Endothelial cell of umbilical vein (primary cell): ENCODE measurements around the gene RIPK4. TPM values are rescaled to one million over a fixed set of nuclear protein-coding genes. Genes with fewer than 3 reads are reported as not detected.

Experiments used
- BruUV-seq: library from RNA; stranded (reverse); fragments of 400-500 nt; replicated peaks from 2 replicates; lab custom pipeline; 2021; lab: Mats Ljungman, UMichigan
- CTCF ChIA-PET: fragments of 300-600, 350-600 bp; sonication (Branson Sonifier 250); formaldehyde crosslinking; loops from one replicate; lab custom pipeline; 2021; ENCODE audit warnings: antibody characterized with exemption, inconsistent platforms; lab: Charles Lee
- POLR2A ChIA-PET: fragments of 300-600, 350-600 bp; sonication (Branson Sonifier 250); formaldehyde crosslinking; loops from one replicate; lab custom pipeline; 2021; ENCODE audit warnings: antibody characterized with exemption, inconsistent platforms; lab: Charles Lee
- DNase-seq: peaks from one replicate; pipeline ENCODE4 v3.0.0-alpha.2; 2011; ENCODE audit warnings: low read depth, low spot score
- FAIRE-seq: peaks from 2 replicates; lab custom pipeline; 2011; peaks lifted over from hg19 to GRCh38; lab: Jason Lieb, UNC
- H2AFZ ChIP-seq: 2 replicates; pipeline ENCODE4 v1.6.0; 2012; ENCODE audit warnings: low read depth, low read length, control low read depth, inconsistent platforms
- H3K27ac ChIP-seq: 2 replicates; pipeline ENCODE4 v1.5.1; 2011; ENCODE audit warnings: low read depth, mild to moderate bottlenecking, control low read depth, low read length, moderate library complexity; ENCODE audit not compliant: insufficient read depth
- H3K27me3 ChIP-seq, 2 experiments: 2 replicates each; pipeline versions ENCODE4 v1.6.0 to v1.6.1; 2011; ENCODE audit warnings: low read length in 2 of 2, mixed read lengths in 1 of 2; ENCODE audit not compliant: control insufficient read depth in 2 of 2, insufficient read depth in 2 of 2
- H3K36me3 ChIP-seq, 2 experiments: 2 replicates in 1 of 2; 3 replicates in 1 of 2; pipeline ENCODE4 v1.5.1; 2011; ENCODE audit warnings: low read length in 2 of 2, mild to moderate bottlenecking in 1 of 2, moderate library complexity in 1 of 2; ENCODE audit not compliant: control insufficient read depth in 2 of 2, insufficient read depth in 2 of 2; ENCODE audit errors: extremely low read depth in 1 of 2
- H3K4me1 ChIP-seq: 3 replicates; pipeline ENCODE4 v1.5.1; 2011; ENCODE audit warnings: mild to moderate bottlenecking, low read length; ENCODE audit not compliant: control insufficient read depth, insufficient read depth; ENCODE audit errors: extremely low read depth
- H3K4me2 ChIP-seq: 2 replicates; pipeline ENCODE4 v1.6.1; 2011; ENCODE audit warnings: low read length, control low read depth, mixed read lengths; ENCODE audit not compliant: insufficient read depth
- H3K4me3 ChIP-seq, 3 experiments: fragments of 200-600 bp in 1 of 3; sonication (generic), shearing (Covaris generic) in 1 of 3; replicated peaks in 1 of 3; 2 replicates each; pipeline ENCODE4 v1.5.1; 2011 to 2016; ENCODE audit warnings: control low read depth in 3 of 3, low read length in 3 of 3, mild to moderate bottlenecking in 2 of 3, inconsistent platforms in 1 of 3, low read depth in 1 of 3, moderate library complexity in 1 of 3; ENCODE audit not compliant: insufficient read depth in 1 of 3
- H3K79me2 ChIP-seq: 2 replicates; pipeline ENCODE4 v1.6.0; 2012; ENCODE audit warnings: low read length, inconsistent platforms; ENCODE audit not compliant: control insufficient read depth, insufficient read depth
- H3K9ac ChIP-seq: replicated peaks from 2 replicates; pipeline ENCODE3; 2011; ENCODE audit warnings: low read length, control low read depth; ENCODE audit not compliant: insufficient read depth; ENCODE audit errors: extremely low read depth
- H3K9me1 ChIP-seq: replicated peaks from 3 replicates; pipeline ENCODE4 v1.6.0; 2011; ENCODE audit warnings: mild to moderate bottlenecking, low read length; ENCODE audit not compliant: control insufficient read depth, insufficient read depth; ENCODE audit errors: extremely low read depth
- H3K9me3 ChIP-seq: replicated peaks from 2 replicates; pipeline ENCODE4 v1.5.1; 2012; ENCODE audit warnings: low read length, inconsistent platforms; ENCODE audit not compliant: control insufficient read depth, insufficient read depth
- H4K20me1 ChIP-seq: replicated peaks from 2 replicates; pipeline ENCODE3; 2011; ENCODE audit warnings: mild to moderate bottlenecking, low read length; ENCODE audit not compliant: control insufficient read depth, insufficient read depth; ENCODE audit errors: extremely low read depth
- EZH2 ChIP-seq: IDR thresholded peaks from 2 replicates; pipeline ENCODE4 v1.6.1; 2012; ENCODE audit warnings: borderline replicate concordance, low read depth, mild to moderate bottlenecking, moderate library complexity, low read length, inconsistent platforms; ENCODE audit not compliant: severe bottlenecking
- FOS ChIP-seq: IDR thresholded peaks from 2 replicates; pipeline ENCODE4 v1.6.1; 2011; ENCODE audit warnings: mild to moderate bottlenecking, low read length, moderate library complexity, borderline replicate concordance; ENCODE audit not compliant: insufficient read depth
- GATA2 ChIP-seq: IDR thresholded peaks from 2 replicates; pipeline ENCODE4 v1.7.0; 2011; ENCODE audit warnings: low read depth, mild to moderate bottlenecking, moderate library complexity, mixed read lengths, low read length; ENCODE audit not compliant: insufficient read length, insufficient read depth
- JUN ChIP-seq: IDR thresholded peaks from 2 replicates; pipeline ENCODE4 v1.6.1; 2011; ENCODE audit warnings: borderline replicate concordance, low read depth; ENCODE audit not compliant: insufficient read length, insufficient read depth
- MYC ChIP-seq: IDR thresholded peaks from one replicate; pipeline ENCODE4 v1.6.1; 2011; ENCODE audit warnings: mild to moderate bottlenecking, low read depth, low read length
- POLR2A ChIP-seq: IDR thresholded peaks from 2 replicates; pipeline ENCODE4 v1.6.1; 2012; ENCODE audit warnings: low read depth, mild to moderate bottlenecking, control low read depth, low read length
- POLR2AphosphoS5 ChIP-seq: IDR thresholded peaks from 2 replicates; pipeline ENCODE4 v1.6.1; 2012; ENCODE audit warnings: low read depth, mild to moderate bottlenecking, control low read depth, low read length, moderate library complexity; ENCODE audit not compliant: insufficient read depth
- dilution Hi-C: fragments of 300-500 bp; cut with MboI; formaldehyde crosslinking; loops from one replicate; pipeline ENCODE4 v1.15.0; 2019; ENCODE audit warnings: low sequenced_read_pairs; ENCODE audit not compliant: extremely low pct_ligation_motif_present
- intact Hi-C: fragments of 100-400 bp; cut with micrococcal nuclease; formaldehyde crosslinking; loops from one replicate; pipeline ENCODE4 v1.10.0; 2022
- polyA plus RNA-seq, 4 experiments: library from polyadenylated mRNA; depleted of rRNA in 3 of 4; stranded (reverse) in 3 of 4; unstranded in 1 of 4; fragments of >200 nt; gene quantifications; 2 replicates each; pipeline versions ENCODE4 v1.2.1 to v1.2.3, GENCODE V29; 2011 to 2012; ENCODE audit warnings: missing spikeins in 1 of 4
- total RNA-seq: library from RNA; stranded (reverse); gene quantifications from 2 replicates; pipeline ENCODE4 v1.2.3, GENCODE V29; 2021
- TF ChIP-seq, protein P1 (sequence below): IDR thresholded peaks from 2 replicates; pipeline ENCODE4 v1.6.1; 2011; ENCODE audit not compliant: insufficient read depth, insufficient read length
- TF ChIP-seq, protein P2 (sequence below), 2 donors: IDR thresholded peaks; 1 replicate in 1 of 2; 2 replicates in 1 of 2; pipeline ENCODE4 v1.5.1; 2011; ENCODE audit warnings: low read length in 2 of 2, mild to moderate bottlenecking in 2 of 2, moderate library complexity in 2 of 2, control low read depth in 1 of 2, inconsistent platforms in 1 of 2, low read depth in 1 of 2; ENCODE audit not compliant: insufficient read depth in 1 of 2; ENCODE audit errors: extremely low read depth in 1 of 2

The RIPK4 gene
- total and polyA plus RNA-seq, 2 donors (not counting 3 experiments of a cell fraction or from before 2014, with no cell fraction given), result not detected

GRCh38 chr21:41815652-41816582, 49.1 kb upstream of the RIPK4 start:
- H3K4me2 ChIP-seq, result no peak overlapping the region
- TF ChIP-seq, protein P1, sequence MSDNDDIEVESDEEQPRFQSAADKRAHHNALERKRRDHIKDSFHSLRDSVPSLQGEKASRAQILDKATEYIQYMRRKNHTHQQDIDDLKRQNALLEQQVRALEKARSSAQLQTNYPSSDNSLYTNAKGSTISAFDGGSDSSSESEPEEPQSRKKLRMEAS, result no peak
- no peak for TF ChIP-seq FOS
- no peak for TF ChIP-seq GATA2
- no peak for TF ChIP-seq POLR2A
- intact Hi-C loops (loop anchor here (1.0 to 5.0 kb wide), 5 partner anchors 116 to 533 kb away; partner anchors contain the start of gene ZBTB21), dilution Hi-C loops (no loop called here)
- ChIA-PET POLR2A (no interaction called here), CTCF (interaction anchor here (0.6 to 2.7 kb wide), 56 partner anchors 9 to 533 kb away, joined by 3 to 120 read pairs (median 4); partner anchors contain the start of gene PRDM15)
- H3K4me1 ChIP-seq, result no peaks in the 10 kb centered on the region
- H4K20me1 ChIP-seq, result no peaks in the 10 kb centered on the region
- no peak overlapping the region for H3K4me3 ChIP-seq
- no peaks in the 10 kb centered on the region for H3K9me1 ChIP-seq
- H2AFZ ChIP-seq, result no peak overlapping the region
- no peak overlapping the region for H3K9ac ChIP-seq
- no peaks in the 10 kb centered on the region for H3K27me3 ChIP-seq
- no peaks in the 10 kb centered on the region for H3K79me2 ChIP-seq
- H3K9me3 ChIP-seq, result no peaks in the 10 kb centered on the region
- DNase-seq (no peak), FAIRE-seq (no peak)
- BruUV-seq, result no TSS peak
- H3K36me3 ChIP-seq, result peaks cover 4 to 5% of the 10 kb centered on the region in 2 experiments
- H3K27ac ChIP-seq, result no peak overlapping the region

GRCh38 chr21:41813226-41813625, 46.4 kb upstream of the RIPK4 start:
- no peaks in the 10 kb centered on the region for H4K20me1 ChIP-seq
- dilution Hi-C loops, result no loop called here
- H3K27ac ChIP-seq, result no peak overlapping the region
- no TSS peak for BruUV-seq
- CTCF ChIA-PET, result no interaction called here
- H3K4me2 ChIP-seq, result no peak overlapping the region
- no peaks in the 10 kb centered on the region for H3K9me3 ChIP-seq
- FAIRE-seq (no peak), DNase-seq (no peak)
- intact Hi-C loops, result no loop called here
- H3K9ac ChIP-seq, result no peak overlapping the region
- no peaks in the 10 kb centered on the region for H3K4me1 ChIP-seq
- H3K4me3 ChIP-seq, result no peak overlapping the region
- H3K79me2 ChIP-seq, result no peaks in the 10 kb centered on the region
- H2AFZ ChIP-seq, result no peak overlapping the region
- no peaks in the 10 kb centered on the region for H3K9me1 ChIP-seq
- POLR2A ChIA-PET, result no interaction called here
- TF ChIP-seq, protein P1, result no peak
- TF ChIP-seq POLR2AphosphoS5, result no peak
- TF ChIP-seq, protein P2, sequence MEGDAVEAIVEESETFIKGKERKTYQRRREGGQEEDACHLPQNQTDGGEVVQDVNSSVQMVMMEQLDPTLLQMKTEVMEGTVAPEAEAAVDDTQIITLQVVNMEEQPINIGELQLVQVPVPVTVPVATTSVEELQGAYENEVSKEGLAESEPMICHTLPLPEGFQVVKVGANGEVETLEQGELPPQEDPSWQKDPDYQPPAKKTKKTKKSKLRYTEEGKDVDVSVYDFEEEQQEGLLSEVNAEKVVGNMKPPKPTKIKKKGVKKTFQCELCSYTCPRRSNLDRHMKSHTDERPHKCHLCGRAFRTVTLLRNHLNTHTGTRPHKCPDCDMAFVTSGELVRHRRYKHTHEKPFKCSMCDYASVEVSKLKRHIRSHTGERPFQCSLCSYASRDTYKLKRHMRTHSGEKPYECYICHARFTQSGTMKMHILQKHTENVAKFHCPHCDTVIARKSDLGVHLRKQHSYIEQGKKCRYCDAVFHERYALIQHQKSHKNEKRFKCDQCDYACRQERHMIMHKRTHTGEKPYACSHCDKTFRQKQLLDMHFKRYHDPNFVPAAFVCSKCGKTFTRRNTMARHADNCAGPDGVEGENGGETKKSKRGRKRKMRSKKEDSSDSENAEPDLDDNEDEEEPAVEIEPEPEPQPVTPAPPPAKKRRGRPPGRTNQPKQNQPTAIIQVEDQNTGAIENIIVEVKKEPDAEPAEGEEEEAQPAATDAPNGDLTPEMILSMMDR (IDR thresholded peaks at IDR 0.05; ENCODE audit: extremely low read depth in 1 of 2, insufficient read depth in 1 of 2, low read depth in 1 of 2, low read length in 2 of 2), result no peak
- no peak for TF ChIP-seq FOS
- TF ChIP-seq MYC, result no peak
- TF ChIP-seq JUN, result no peak
- no peak for TF ChIP-seq GATA2
- no peak for TF ChIP-seq EZH2
- TF ChIP-seq POLR2A, result no peak
- peaks cover 5 to 8% of the 10 kb centered on the region in 2 experiments for H3K36me3 ChIP-seq
- H3K27me3 ChIP-seq, result no peaks in the 10 kb centered on the region
